Measurements from ENCODE around the gene CCDC175. TPM values are rescaled to one million over a fixed set of nuclear protein-coding genes. Genes with fewer than 3 reads are reported as not detected.

Gene CCDC175
- total and polyA plus RNA-seq, 2 donors (not counting 3 experiments of a cell fraction or from before 2014, with no cell fraction given), result not detected

DNA sequence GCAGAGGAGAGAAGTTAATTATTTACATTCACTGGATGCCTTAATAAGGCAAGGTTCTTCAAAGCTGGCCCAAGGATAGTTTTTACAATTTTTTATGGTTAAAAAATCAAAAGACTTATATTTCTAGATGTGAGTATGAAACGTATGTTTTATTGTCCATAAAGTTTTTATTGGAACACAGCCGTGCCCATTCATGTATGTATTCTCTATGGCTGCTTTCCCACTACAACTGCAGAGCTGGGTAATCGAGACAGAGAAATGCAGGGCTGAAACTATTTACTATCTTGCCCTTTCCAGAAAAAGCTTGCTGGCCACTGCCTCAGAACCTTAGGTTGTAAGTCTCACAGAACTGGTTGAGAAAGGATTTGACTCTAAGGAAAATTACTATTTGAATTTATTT lies 75.9 kb downstream of the CCDC175 start:
- TF ChIP-seq, protein P1, sequence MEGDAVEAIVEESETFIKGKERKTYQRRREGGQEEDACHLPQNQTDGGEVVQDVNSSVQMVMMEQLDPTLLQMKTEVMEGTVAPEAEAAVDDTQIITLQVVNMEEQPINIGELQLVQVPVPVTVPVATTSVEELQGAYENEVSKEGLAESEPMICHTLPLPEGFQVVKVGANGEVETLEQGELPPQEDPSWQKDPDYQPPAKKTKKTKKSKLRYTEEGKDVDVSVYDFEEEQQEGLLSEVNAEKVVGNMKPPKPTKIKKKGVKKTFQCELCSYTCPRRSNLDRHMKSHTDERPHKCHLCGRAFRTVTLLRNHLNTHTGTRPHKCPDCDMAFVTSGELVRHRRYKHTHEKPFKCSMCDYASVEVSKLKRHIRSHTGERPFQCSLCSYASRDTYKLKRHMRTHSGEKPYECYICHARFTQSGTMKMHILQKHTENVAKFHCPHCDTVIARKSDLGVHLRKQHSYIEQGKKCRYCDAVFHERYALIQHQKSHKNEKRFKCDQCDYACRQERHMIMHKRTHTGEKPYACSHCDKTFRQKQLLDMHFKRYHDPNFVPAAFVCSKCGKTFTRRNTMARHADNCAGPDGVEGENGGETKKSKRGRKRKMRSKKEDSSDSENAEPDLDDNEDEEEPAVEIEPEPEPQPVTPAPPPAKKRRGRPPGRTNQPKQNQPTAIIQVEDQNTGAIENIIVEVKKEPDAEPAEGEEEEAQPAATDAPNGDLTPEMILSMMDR (IDR thresholded peaks at IDR 0.05; ENCODE audit: extremely low read depth in 1 of 2, insufficient read depth in 1 of 2, low read depth in 1 of 2, low read length in 2 of 2), result no peak
- TF ChIP-seq MYC (IDR thresholded peaks at IDR 0.05; ENCODE audit: low read depth, low read length) (no peak), EZH2 (IDR thresholded peaks at IDR 0.05; ENCODE audit: borderline replicate concordance, low read depth, low read length, severe bottlenecking) (no peak), FOS (IDR thresholded peaks at IDR 0.05; ENCODE audit: borderline replicate concordance, insufficient read depth, low read length) (no peak), POLR2AphosphoS5 (IDR thresholded peaks at IDR 0.05; ENCODE audit: insufficient read depth, low read depth, low read length) (no peak), POLR2A (IDR thresholded peaks at IDR 0.05; ENCODE audit: low read depth, low read length) (no peak), GATA2 (IDR thresholded peaks at IDR 0.05; ENCODE audit: insufficient read depth, insufficient read length, low read depth, low read length) (no peak), JUN (IDR thresholded peaks at IDR 0.05; ENCODE audit: borderline replicate concordance, insufficient read depth, insufficient read length, low read depth) (no peak)
- TF ChIP-seq, protein P2, sequence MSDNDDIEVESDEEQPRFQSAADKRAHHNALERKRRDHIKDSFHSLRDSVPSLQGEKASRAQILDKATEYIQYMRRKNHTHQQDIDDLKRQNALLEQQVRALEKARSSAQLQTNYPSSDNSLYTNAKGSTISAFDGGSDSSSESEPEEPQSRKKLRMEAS (IDR thresholded peaks at IDR 0.05; ENCODE audit: insufficient read depth, insufficient read length), result no peak

More for the DNA sequence above, 75.9 kb downstream of the CCDC175 start:
- DNase-seq (ENCODE audit: low read depth, low spot score), result no peak
- Histone ChIP-seq H3K27me3 (ENCODE audit: control insufficient read depth in 2 of 2, insufficient read depth in 2 of 2, low read length in 2 of 2) (no peaks in the 10 kb centered on the region), H3K27ac (ENCODE audit: insufficient read depth, low read depth, low read length) (no peak overlapping the region), H3K4me3 (replicated peaks in 1 of 3; ENCODE audit: insufficient read depth in 1 of 3, low read depth in 1 of 3, low read length in 3 of 3) (no peak overlapping the region), H3K9ac (replicated peaks; ENCODE audit: extremely low read depth, insufficient read depth, low read length) (no peak overlapping the region), H4K20me1 (replicated peaks; ENCODE audit: control insufficient read depth, extremely low read depth, insufficient read depth, low read length) (no peaks in the 10 kb centered on the region), H3K79me2 (ENCODE audit: control insufficient read depth, insufficient read depth, low read length) (no peaks in the 10 kb centered on the region), H2AFZ (ENCODE audit: low read depth, low read length) (no peak overlapping the region), H3K4me1 (ENCODE audit: control insufficient read depth, extremely low read depth, insufficient read depth, low read length) (no peaks in the 10 kb centered on the region), H3K4me2 (ENCODE audit: insufficient read depth, low read length) (no peak overlapping the region), H3K9me3 (replicated peaks; ENCODE audit: control insufficient read depth, insufficient read depth, low read length) (no peaks in the 10 kb centered on the region), H3K36me3 (ENCODE audit: control insufficient read depth in 2 of 2, extremely low read depth in 1 of 2, insufficient read depth in 2 of 2, low read length in 2 of 2) (peaks cover 0 to 7% of the 10 kb centered on the region in 2 experiments), H3K9me1 (replicated peaks; ENCODE audit: control insufficient read depth, extremely low read depth, insufficient read depth, low read length) (no peaks in the 10 kb centered on the region)
- dilution Hi-C loops (cut with MboI; ENCODE audit: extremely low pct_ligation_motif_present, low sequenced_read_pairs), result no loop called here
- FAIRE-seq, result no peak
- no TSS peak for BruUV-seq (replicated peaks)
- intact Hi-C loops (cut with micrococcal nuclease), result loop anchor here (10.0 kb wide), 1 partner anchor 664 kb away; the partner anchor contains the start of gene DHRS7
- POLR2A ChIA-PET, result no interaction called here
- CTCF ChIA-PET, result interaction anchor here (0.9 to 1.3 kb wide), 3 partner anchors 11 to 70 kb away, joined by 3 to 4 read pairs (median 3); no protein-coding TSS in a partner anchor

Data from endothelial cell of umbilical vein (primary cell).